Breast epithelium (tissue), 3 donors: ENCODE results near the gene KANSL1L.

Experiments
- CTCF ChIP-seq, 3 donors: fragments of 450-650 bp; IDR thresholded peaks; one replicate each; pipeline ENCODE4 v1.5.1; 2016 to 2017; ENCODE audit warnings: antibody characterized with exemption in 3 of 3, mild to moderate bottlenecking in 3 of 3, moderate library complexity in 3 of 3
- POLR2A ChIP-seq: fragments of 450-650 bp; IDR thresholded peaks from one replicate; pipeline ENCODE4 v1.6.1; 2016; ENCODE audit warnings: antibody characterized with exemption, mild to moderate bottlenecking, moderate library complexity
- POLR2AphosphoS5 ChIP-seq, 3 donors: sonication (generic); formaldehyde crosslinking; IDR thresholded peaks; one replicate each; pipeline ENCODE4 v1.6.1; 2017; ENCODE audit warnings: antibody characterized with exemption in 3 of 3

GRCh38 chr2:210170196-210170445 is 1.1 kb downstream of the KANSL1L start:
- TF ChIP-seq CTCF (IDR thresholded peaks at IDR 0.05): no peak
- TF ChIP-seq POLR2A: no peak
- TF ChIP-seq POLR2AphosphoS5 (IDR thresholded peaks at IDR 0.05): no peak
